Left lung (tissue), 10 donors: ENCODE measurements around the gene INPP4B. TPM values are rescaled to one million over a fixed set of nuclear protein-coding genes. Genes with fewer than 3 reads are reported as not detected.
A peak's percentile ranks its signal among the peaks of the same experiment; 100 is the strongest.

Experiments used
- ATAC-seq: fragments of 200-7000 bp; cut with Tn5 transposase; one replicate; pipeline ENCODE4 v1.9.1; 2020; ENCODE audit warnings: moderate library complexity
- DNase-seq, 4 donors: peaks; one replicate each; pipeline ENCODE4 v3.0.0-alpha.2; 2013 to 2020
- H3K27ac ChIP-seq, 2 donors: fragments of 200-600 bp; sonication (generic) in 1 of 2; one replicate each; pipeline versions ENCODE4 v1.5.0 to v1.8.0; 2020 to 2021
- H3K27me3 ChIP-seq, 2 donors: fragments of 200-600 bp; sonication (generic) in 1 of 2; one replicate each; pipeline versions ENCODE4 v1.5.0 to v1.8.0; 2020 to 2021
- H3K36me3 ChIP-seq, 2 donors: fragments of 200-600 bp; sonication (generic) in 1 of 2; one replicate each; pipeline versions ENCODE4 v1.5.0 to v1.8.0; 2020 to 2021
- H3K4me1 ChIP-seq, 2 donors: fragments of 200-600 bp; one replicate each; pipeline ENCODE4 v1.8.0; 2021
- H3K4me3 ChIP-seq, 2 donors: fragments of 200-600 bp; sonication (generic) in 1 of 2; one replicate each; pipeline versions ENCODE4 v1.5.0 to v1.8.0; 2020 to 2021; ENCODE audit warnings: mild to moderate bottlenecking in 1 of 2
- H3K9me3 ChIP-seq, 2 donors: fragments of 200-600 bp; sonication (generic) in 1 of 2; one replicate each; pipeline versions ENCODE4 v1.5.0 to v1.8.0; 2020 to 2021
- intact Hi-C, 2 donors: fragments of 100-400 bp; cut with DNase I; formaldehyde crosslinking; loops; one replicate each; pipeline versions ENCODE4 v1.11.2 to v1.14.2; 2022
- polyA plus RNA-seq, 6 donors: library from polyadenylated mRNA; unstranded; fragments of 120-200 nt; gene quantifications; one replicate each; pipeline ENCODE4 v1.2.1, GENCODE V29; 2013; ENCODE audit not compliant: insufficient read length in 6 of 6
- total RNA-seq, 2 donors: library from RNA; stranded (reverse); fragmentation: NEBNext Ultra II Directional; extraction: Animal tissue kit (Norgen Biotek cat#: 25700); gene quantifications; one replicate each; pipeline ENCODE4 v1.2.1, GENCODE V29; 2021
- TF ChIP-seq, protein P1 (sequence below), 2 donors: fragments of 200-600 bp; sonication (generic) in 1 of 2; IDR thresholded peaks; one replicate each; pipeline versions ENCODE4 v1.5.0 to v1.8.0; 2021; ENCODE audit warnings: antibody characterized with exemption in 2 of 2
- donor health status: DM: no; HTN: yes; CAD: no.
- donor health status: DM: no; HTN: no; CAD: no.

INPP4B gene
- total and polyA plus RNA-seq, 8 donors: 7.3 to 15.1 (median 11.6) TPM

DNA sequence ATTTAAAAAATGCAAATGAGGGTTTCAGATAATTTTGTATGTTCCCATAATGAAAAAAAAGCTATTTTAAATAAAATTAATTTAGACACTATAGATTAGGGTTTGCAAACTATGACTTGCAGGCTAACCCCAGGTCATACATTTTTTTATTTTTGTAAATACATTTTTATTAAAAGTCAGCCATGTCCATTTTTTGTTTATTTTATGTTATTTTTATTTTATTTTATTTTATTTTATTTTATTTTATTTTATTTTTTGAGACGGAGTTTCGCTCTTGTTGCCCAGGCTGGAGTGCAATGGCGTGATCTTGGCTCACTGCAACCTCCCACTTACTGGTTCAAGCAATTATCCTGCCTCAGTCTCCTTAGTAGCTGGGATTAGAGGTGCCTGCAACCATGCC, 749.1 kb downstream of the INPP4B start:
- DNase-seq: no peak
- no peaks in the 10 kb centered on the region for H3K4me1 ChIP-seq
- intact Hi-C loops: no loop called here
- H3K9me3 ChIP-seq: no peaks in the 10 kb centered on the region
- H3K36me3 ChIP-seq: no peaks in the 10 kb centered on the region
- no peak for ATAC-seq
- H3K4me3 ChIP-seq: no peak overlapping the region
- H3K27me3 ChIP-seq: no peaks in the 10 kb centered on the region
- H3K27ac ChIP-seq: no peak overlapping the region
- TF ChIP-seq, protein P1, sequence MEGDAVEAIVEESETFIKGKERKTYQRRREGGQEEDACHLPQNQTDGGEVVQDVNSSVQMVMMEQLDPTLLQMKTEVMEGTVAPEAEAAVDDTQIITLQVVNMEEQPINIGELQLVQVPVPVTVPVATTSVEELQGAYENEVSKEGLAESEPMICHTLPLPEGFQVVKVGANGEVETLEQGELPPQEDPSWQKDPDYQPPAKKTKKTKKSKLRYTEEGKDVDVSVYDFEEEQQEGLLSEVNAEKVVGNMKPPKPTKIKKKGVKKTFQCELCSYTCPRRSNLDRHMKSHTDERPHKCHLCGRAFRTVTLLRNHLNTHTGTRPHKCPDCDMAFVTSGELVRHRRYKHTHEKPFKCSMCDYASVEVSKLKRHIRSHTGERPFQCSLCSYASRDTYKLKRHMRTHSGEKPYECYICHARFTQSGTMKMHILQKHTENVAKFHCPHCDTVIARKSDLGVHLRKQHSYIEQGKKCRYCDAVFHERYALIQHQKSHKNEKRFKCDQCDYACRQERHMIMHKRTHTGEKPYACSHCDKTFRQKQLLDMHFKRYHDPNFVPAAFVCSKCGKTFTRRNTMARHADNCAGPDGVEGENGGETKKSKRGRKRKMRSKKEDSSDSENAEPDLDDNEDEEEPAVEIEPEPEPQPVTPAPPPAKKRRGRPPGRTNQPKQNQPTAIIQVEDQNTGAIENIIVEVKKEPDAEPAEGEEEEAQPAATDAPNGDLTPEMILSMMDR (IDR thresholded peaks at IDR 0.05): no peak

DNA sequence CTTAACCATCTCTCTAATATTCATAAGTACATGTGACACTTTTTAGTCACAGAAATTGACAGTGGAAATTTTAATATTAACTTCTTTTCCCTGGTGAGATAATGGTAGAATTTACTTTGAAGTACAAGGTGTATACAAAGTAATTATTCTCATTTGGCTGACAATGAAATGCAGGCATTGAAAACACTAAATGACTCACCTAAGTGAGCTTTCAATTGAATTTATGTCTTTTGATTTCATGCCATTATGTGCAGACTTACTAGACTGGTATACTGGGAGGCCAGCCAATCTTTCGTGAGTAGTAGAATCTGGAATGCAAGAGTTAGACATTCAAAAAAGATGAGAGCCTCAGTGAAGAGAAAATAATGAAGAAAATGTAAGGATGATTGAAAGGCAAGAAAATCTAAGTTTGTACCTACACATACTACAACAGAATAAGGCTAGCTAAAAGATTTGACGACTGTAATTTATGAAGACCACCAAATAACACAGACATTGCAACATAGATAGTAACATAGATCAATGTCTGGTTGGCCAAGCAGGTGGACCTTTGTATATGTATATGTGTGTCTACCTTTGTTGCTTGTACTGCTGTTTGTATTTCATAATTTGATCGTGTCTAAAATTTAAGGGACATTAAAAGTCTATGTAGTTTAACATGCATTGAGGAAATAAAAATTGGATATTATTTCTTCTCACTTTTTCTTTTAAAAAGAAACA, 750.1 kb downstream of the INPP4B start:
- intact Hi-C loops: no loop called here
- Histone ChIP-seq H3K4me3 (no peak overlapping the region), H3K4me1 (no peaks in the 10 kb centered on the region), H3K9me3 (no peaks in the 10 kb centered on the region), H3K27ac (no peak overlapping the region), H3K36me3 (no peaks in the 10 kb centered on the region), H3K27me3 (no peaks in the 10 kb centered on the region)
- TF ChIP-seq, protein P1 (IDR thresholded peaks at IDR 0.05): no peak
- DNase-seq (no peak), ATAC-seq (peak; percentile 49)

DNA sequence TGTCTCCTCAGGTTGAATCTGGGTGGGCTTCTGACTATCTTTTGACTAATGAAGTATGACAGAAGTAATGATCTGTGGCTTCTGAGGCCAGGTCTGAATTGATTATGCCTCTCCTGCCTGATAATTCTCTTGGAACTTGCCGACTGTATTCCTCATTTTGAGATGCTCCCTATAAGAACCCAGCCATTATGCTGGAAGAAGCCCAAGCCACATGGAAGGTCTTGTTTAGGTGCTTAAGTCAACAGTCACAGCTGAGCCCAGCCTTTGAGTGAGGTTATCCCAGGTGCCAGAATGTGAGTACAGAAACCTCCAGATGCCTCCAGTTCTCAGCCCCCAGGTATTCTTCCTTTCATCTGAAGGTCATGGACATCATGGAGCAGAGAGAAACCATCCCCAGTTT, 753.2 kb downstream of the INPP4B start:
- TF ChIP-seq, protein P1 (IDR thresholded peaks at IDR 0.05): no peak
- no peak for DNase-seq
- no peaks in the 10 kb centered on the region for H3K9me3 ChIP-seq
- H3K27me3 ChIP-seq: no peaks in the 10 kb centered on the region
- H3K27ac ChIP-seq: no peak overlapping the region
- no peaks in the 10 kb centered on the region for H3K36me3 ChIP-seq
- H3K4me3 ChIP-seq: no peak overlapping the region
- H3K4me1 ChIP-seq: no peaks in the 10 kb centered on the region
- intact Hi-C loops: no loop called here
- no peak for ATAC-seq

DNA sequence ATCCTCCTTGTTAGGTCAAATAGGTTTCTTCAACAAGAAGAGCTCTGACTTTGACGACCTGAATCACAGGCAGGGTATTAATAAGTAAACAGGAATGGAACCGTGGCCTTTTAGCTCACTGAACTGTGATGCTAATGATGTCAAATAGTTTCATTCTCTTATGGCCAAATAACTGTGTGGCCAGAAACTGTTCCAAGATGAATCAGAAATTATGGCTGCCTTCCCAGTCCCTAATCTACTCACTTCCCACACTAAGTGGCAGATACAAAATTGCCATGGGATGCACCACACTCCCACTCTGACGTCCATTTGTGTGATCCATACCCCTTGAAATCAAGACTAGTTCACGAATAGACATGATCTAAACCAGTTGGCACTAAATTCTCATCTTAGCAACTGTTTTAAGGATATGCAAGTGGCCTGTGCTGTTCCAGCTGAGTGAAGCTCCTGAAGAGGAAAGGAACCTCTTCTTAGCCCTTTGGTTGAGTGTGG, 754.4 kb downstream of the INPP4B start:
- H3K36me3 ChIP-seq: no peaks in the 10 kb centered on the region
- no peaks in the 10 kb centered on the region for H3K9me3 ChIP-seq
- intact Hi-C loops: no loop called here
- H3K27me3 ChIP-seq: no peaks in the 10 kb centered on the region
- no peaks in the 10 kb centered on the region for H3K4me1 ChIP-seq
- H3K4me3 ChIP-seq: no peak overlapping the region
- TF ChIP-seq, protein P1 (IDR thresholded peaks at IDR 0.05): no peak
- ATAC-seq: peak; percentile 57
- no peak for DNase-seq
- H3K27ac ChIP-seq: peak overlapping the region in 1 of 2 donors; percentile 61

DNA sequence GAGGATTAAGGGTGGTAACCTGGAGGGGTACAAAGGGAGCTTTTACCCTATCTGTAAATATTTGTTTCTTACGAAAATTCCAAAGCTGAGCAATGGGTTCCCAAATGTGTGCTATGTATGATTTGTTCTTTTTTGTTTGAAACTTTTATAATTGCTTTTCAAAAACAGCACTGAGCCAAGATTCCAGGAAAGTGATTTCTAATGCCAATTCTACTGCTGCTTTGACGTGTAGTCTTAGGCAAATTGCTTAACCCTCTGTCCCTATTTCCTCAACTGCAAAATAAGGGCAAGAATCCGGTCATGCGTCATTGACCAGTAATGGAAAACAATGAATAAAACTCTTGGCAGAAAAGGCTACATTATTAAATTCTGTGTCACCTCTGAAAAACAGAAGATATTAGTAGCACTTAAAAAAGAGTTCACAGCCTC, 755.0 kb downstream of the INPP4B start:
- H3K36me3 ChIP-seq: no peaks in the 10 kb centered on the region
- H3K4me1 ChIP-seq: no peaks in the 10 kb centered on the region
- no peaks in the 10 kb centered on the region for H3K9me3 ChIP-seq
- H3K27ac ChIP-seq: peak overlapping the region in 1 of 2 donors; percentile 61
- H3K27me3 ChIP-seq: no peaks in the 10 kb centered on the region
- DNase-seq (peak in 2 of 4 donors; percentile 10 to 15), ATAC-seq (peak; percentile 64)
- no peak overlapping the region for H3K4me3 ChIP-seq
- intact Hi-C loops: no loop called here
- TF ChIP-seq, protein P1 (IDR thresholded peaks at IDR 0.05): no peak
